ENCODE results near the gene TMEM50B.
"Not testable (repeated sequence)": the region's sequence is repeated elsewhere in the genome, so short reads cannot be mapped to it uniquely, and the experiment has no call there.

The TMEM50B gene

GRCh38 chr21:33511639-33512038, 31.9 kb upstream of the TMEM50B start:
- Histone ChIP-seq H3F3A (ENCODE audit: insufficient read depth, low read length) (no peaks in the 10 kb centered on the region), H3K27me3 (replicated peaks; ENCODE audit: insufficient read depth, low read length) (no peaks in the 10 kb centered on the region), H3K79me2 (ENCODE audit: low read length) (no peaks in the 10 kb centered on the region), H3K9me2 (replicated peaks; ENCODE audit: insufficient read depth, low read length) (no peaks in the 10 kb centered on the region), H2AFZ (ENCODE audit: low read length) (no peak overlapping the region), H4K20me1 (ENCODE audit: insufficient read depth, low read length) (no peaks in the 10 kb centered on the region), H3K36me3 (replicated peaks; ENCODE audit: insufficient read depth, low read length) (peaks cover 13% of the 10 kb centered on the region; the same call in 1 of the 2 replicates), H3K27ac (ENCODE audit: low read length) (no peak overlapping the region), H3K4me3 (ENCODE audit: low read length) (no peak overlapping the region), H3K4me2 (ENCODE audit: low read depth, low read length) (no peak overlapping the region), H3K9ac (ENCODE audit: low read length) (no peak overlapping the region), H3K4me1 (ENCODE audit: low read length) (peaks cover 8% of the 10 kb centered on the region; the same call in 1 of the 2 replicates), H3K9me3 (replicated peaks; ENCODE audit: insufficient read depth, low read length) (no peaks in the 10 kb centered on the region)
- DNase-seq, result no peak
- TF ChIP-seq CTCF (IDR thresholded peaks at IDR 0.05; ENCODE audit: low read length) (no peak), EZH2 (optimal IDR thresholded peaks at IDR 0.05; ENCODE audit: low read depth, low read length) (no peak), EZH2phosphoT487 (IDR thresholded peaks at IDR 0.05; ENCODE audit: low read length) (no peak)

GRCh38 chr21:33510826-33511225, 31.1 kb upstream of the TMEM50B start:
- Histone ChIP-seq H3K27me3 (replicated peaks; ENCODE audit: insufficient read depth, low read length) (no peaks in the 10 kb centered on the region), H4K20me1 (ENCODE audit: insufficient read depth, low read length) (no peaks in the 10 kb centered on the region)

GRCh38 chr21:33507003-33507402, 27.2 kb upstream of the TMEM50B start:
- H3K9me2 ChIP-seq (replicated peaks; ENCODE audit: insufficient read depth, low read length); H2AFZ ChIP-seq (ENCODE audit: low read length); H3K79me2 ChIP-seq (ENCODE audit: low read length); H3F3A ChIP-seq (ENCODE audit: insufficient read depth, low read length); DNase-seq; H3K27ac ChIP-seq (ENCODE audit: low read length); H3K4me3 ChIP-seq (ENCODE audit: low read length); H3K9ac ChIP-seq (ENCODE audit: low read length); H3K4me2 ChIP-seq (ENCODE audit: low read depth, low read length); H3K27me3 ChIP-seq (replicated peaks; ENCODE audit: insufficient read depth, low read length); H3K9me3 ChIP-seq (replicated peaks; ENCODE audit: insufficient read depth, low read length); H3K4me1 ChIP-seq (ENCODE audit: low read length); H4K20me1 ChIP-seq (ENCODE audit: insufficient read depth, low read length): not testable (repeated sequence)
- H3K36me3 ChIP-seq (replicated peaks; ENCODE audit: insufficient read depth, low read length), result peaks cover 23% of the 10 kb centered on the region

More at GRCh38 chr21:33510826-33511225, 31.1 kb upstream of the TMEM50B start:
- Histone ChIP-seq H3K27ac (ENCODE audit: low read length) (no peak overlapping the region), H3K9me3 (replicated peaks; ENCODE audit: insufficient read depth, low read length) (no peaks in the 10 kb centered on the region), H3K4me2 (ENCODE audit: low read depth, low read length) (no peak overlapping the region), H3K9ac (ENCODE audit: low read length) (no peak overlapping the region), H2AFZ (ENCODE audit: low read length) (no peak overlapping the region), H3K4me3 (ENCODE audit: low read length) (no peak overlapping the region), H3F3A (ENCODE audit: insufficient read depth, low read length) (no peaks in the 10 kb centered on the region), H3K4me1 (ENCODE audit: low read length) (peaks cover 8% of the 10 kb centered on the region; the same call in 1 of the 2 replicates), H3K36me3 (replicated peaks; ENCODE audit: insufficient read depth, low read length) (peaks cover 8% of the 10 kb centered on the region; the same call in 1 of the 2 replicates), H3K9me2 (replicated peaks; ENCODE audit: insufficient read depth, low read length) (no peaks in the 10 kb centered on the region), H3K79me2 (ENCODE audit: low read length) (no peaks in the 10 kb centered on the region)
- no peak for DNase-seq
- TF ChIP-seq EZH2 (optimal IDR thresholded peaks at IDR 0.05; ENCODE audit: low read depth, low read length) (no peak), EZH2phosphoT487 (IDR thresholded peaks at IDR 0.05; ENCODE audit: low read length) (no peak), CTCF (IDR thresholded peaks at IDR 0.05; ENCODE audit: low read length) (no peak)

GRCh38 chr21:33505833-33506232, 26.1 kb upstream of the TMEM50B start:
- Histone ChIP-seq H3F3A (ENCODE audit: insufficient read depth, low read length) (no peaks in the 10 kb centered on the region), H4K20me1 (ENCODE audit: insufficient read depth, low read length) (no peaks in the 10 kb centered on the region)

More at GRCh38 chr21:33505833-33506232, 26.1 kb upstream of the TMEM50B start:
- peaks cover 21% of the 10 kb centered on the region for H3K36me3 ChIP-seq (replicated peaks; ENCODE audit: insufficient read depth, low read length)
- H2AFZ ChIP-seq (ENCODE audit: low read length), result no peak overlapping the region
- no peaks in the 10 kb centered on the region for H3K79me2 ChIP-seq (ENCODE audit: low read length)
- DNase-seq, result no peak
- no peaks in the 10 kb centered on the region for H3K9me3 ChIP-seq (replicated peaks; ENCODE audit: insufficient read depth, low read length)
- H3K4me3 ChIP-seq (ENCODE audit: low read length), result no peak overlapping the region
- H3K4me1 ChIP-seq (ENCODE audit: low read length), result no peaks in the 10 kb centered on the region
- no peaks in the 10 kb centered on the region for H3K27me3 ChIP-seq (replicated peaks; ENCODE audit: insufficient read depth, low read length)
- no peak overlapping the region for H3K27ac ChIP-seq (ENCODE audit: low read length)
- H3K9ac ChIP-seq (ENCODE audit: low read length), result no peak overlapping the region
- TF ChIP-seq EZH2 (optimal IDR thresholded peaks at IDR 0.05; ENCODE audit: low read depth, low read length) (no peak), EZH2phosphoT487 (IDR thresholded peaks at IDR 0.05; ENCODE audit: low read length) (no peak), CTCF (IDR thresholded peaks at IDR 0.05; ENCODE audit: low read length) (no peak)
- no peaks in the 10 kb centered on the region for H3K9me2 ChIP-seq (replicated peaks; ENCODE audit: insufficient read depth, low read length)
- no peak overlapping the region for H3K4me2 ChIP-seq (ENCODE audit: low read depth, low read length)
